HEK293 (cell line): ENCODE data around the gene GABBR2.

Experiments used
- PRDM1 ChIP-seq: fragments of 450-650 bp; formaldehyde crosslinking; IDR thresholded peaks from 2 replicates; pipeline ENCODE4; 2016; ENCODE audit warnings: missing biosample characterization, missing genetic modification characterization
- YY1 ChIP-seq: fragments of 450-650 bp; formaldehyde crosslinking; IDR thresholded peaks from 2 replicates; pipeline ENCODE4 v1.5.1; 2018; ENCODE audit warnings: missing biosample characterization, missing genetic modification characterization
- ZNF248 ChIP-seq: fragments of 450-650 bp; formaldehyde crosslinking; IDR thresholded peaks from 2 replicates; pipeline ENCODE4 v1.5.1; 2017; ENCODE audit warnings: missing biosample characterization, missing genetic modification characterization
- TF ChIP-seq, protein P1 (sequence below): fragments of 450-650 bp; formaldehyde crosslinking; IDR thresholded peaks from 2 replicates; pipeline ENCODE4 v1.5.1; 2016; ENCODE audit warnings: missing biosample characterization, missing genetic modification characterization
- TF ChIP-seq, protein P2 (sequence below): fragments of 450-650 bp; formaldehyde crosslinking; IDR thresholded peaks from 2 replicates; pipeline ENCODE4 v1.5.1; 2016; ENCODE audit warnings: missing biosample characterization, missing genetic modification characterization
- TF ChIP-seq, protein P3 (sequence below): fragments of 450-650 bp; formaldehyde crosslinking; IDR thresholded peaks from 2 replicates; pipeline ENCODE4 v1.5.1; 2017; ENCODE audit warnings: missing biosample characterization, missing genetic modification characterization
- TF ChIP-seq, protein P4 (sequence below): fragments of 450-650 bp; formaldehyde crosslinking; IDR thresholded peaks from 2 replicates; pipeline ENCODE4 v1.5.1; 2016; ENCODE audit warnings: missing biosample characterization, missing genetic modification characterization, low read depth

DNA sequence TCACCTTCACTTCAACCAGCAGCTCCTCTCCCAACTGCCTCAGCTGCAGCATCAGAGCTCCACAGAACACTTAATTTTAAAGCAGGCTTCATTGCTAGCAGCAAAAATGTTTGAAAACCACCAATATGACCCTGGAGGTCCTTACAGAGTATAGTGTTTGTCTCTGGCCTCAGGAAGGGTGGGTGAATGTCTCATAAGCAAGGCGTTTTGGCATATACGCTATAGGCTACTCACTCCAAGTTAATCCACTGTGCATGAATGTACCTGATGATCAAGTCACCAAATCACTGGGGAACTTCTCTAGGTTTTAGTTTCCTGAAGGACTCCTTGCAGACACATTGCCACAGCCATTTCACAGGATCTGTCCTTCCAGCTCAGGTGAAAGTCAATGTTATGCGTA is 125.3 kb downstream of the GABBR2 start:
- TF ChIP-seq, protein P1, sequence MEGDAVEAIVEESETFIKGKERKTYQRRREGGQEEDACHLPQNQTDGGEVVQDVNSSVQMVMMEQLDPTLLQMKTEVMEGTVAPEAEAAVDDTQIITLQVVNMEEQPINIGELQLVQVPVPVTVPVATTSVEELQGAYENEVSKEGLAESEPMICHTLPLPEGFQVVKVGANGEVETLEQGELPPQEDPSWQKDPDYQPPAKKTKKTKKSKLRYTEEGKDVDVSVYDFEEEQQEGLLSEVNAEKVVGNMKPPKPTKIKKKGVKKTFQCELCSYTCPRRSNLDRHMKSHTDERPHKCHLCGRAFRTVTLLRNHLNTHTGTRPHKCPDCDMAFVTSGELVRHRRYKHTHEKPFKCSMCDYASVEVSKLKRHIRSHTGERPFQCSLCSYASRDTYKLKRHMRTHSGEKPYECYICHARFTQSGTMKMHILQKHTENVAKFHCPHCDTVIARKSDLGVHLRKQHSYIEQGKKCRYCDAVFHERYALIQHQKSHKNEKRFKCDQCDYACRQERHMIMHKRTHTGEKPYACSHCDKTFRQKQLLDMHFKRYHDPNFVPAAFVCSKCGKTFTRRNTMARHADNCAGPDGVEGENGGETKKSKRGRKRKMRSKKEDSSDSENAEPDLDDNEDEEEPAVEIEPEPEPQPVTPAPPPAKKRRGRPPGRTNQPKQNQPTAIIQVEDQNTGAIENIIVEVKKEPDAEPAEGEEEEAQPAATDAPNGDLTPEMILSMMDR (tag by site-specific recombination) = no peak
- TF ChIP-seq, protein P2, sequence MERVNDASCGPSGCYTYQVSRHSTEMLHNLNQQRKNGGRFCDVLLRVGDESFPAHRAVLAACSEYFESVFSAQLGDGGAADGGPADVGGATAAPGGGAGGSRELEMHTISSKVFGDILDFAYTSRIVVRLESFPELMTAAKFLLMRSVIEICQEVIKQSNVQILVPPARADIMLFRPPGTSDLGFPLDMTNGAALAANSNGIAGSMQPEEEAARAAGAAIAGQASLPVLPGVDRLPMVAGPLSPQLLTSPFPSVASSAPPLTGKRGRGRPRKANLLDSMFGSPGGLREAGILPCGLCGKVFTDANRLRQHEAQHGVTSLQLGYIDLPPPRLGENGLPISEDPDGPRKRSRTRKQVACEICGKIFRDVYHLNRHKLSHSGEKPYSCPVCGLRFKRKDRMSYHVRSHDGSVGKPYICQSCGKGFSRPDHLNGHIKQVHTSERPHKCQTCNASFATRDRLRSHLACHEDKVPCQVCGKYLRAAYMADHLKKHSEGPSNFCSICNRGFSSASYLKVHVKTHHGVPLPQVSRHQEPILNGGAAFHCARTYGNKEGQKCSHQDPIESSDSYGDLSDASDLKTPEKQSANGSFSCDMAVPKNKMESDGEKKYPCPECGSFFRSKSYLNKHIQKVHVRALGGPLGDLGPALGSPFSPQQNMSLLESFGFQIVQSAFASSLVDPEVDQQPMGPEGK = no peak
- TF ChIP-seq, protein P3, sequence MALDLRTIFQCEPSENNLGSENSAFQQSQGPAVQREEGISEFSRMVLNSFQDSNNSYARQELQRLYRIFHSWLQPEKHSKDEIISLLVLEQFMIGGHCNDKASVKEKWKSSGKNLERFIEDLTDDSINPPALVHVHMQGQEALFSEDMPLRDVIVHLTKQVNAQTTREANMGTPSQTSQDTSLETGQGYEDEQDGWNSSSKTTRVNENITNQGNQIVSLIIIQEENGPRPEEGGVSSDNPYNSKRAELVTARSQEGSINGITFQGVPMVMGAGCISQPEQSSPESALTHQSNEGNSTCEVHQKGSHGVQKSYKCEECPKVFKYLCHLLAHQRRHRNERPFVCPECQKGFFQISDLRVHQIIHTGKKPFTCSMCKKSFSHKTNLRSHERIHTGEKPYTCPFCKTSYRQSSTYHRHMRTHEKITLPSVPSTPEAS (tag by site-specific recombination) = no peak
- TF ChIP-seq, protein P4, sequence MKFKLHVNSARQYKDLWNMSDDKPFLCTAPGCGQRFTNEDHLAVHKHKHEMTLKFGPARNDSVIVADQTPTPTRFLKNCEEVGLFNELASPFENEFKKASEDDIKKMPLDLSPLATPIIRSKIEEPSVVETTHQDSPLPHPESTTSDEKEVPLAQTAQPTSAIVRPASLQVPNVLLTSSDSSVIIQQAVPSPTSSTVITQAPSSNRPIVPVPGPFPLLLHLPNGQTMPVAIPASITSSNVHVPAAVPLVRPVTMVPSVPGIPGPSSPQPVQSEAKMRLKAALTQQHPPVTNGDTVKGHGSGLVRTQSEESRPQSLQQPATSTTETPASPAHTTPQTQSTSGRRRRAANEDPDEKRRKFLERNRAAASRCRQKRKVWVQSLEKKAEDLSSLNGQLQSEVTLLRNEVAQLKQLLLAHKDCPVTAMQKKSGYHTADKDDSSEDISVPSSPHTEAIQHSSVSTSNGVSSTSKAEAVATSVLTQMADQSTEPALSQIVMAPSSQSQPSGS (tag by site-specific recombination) = no peak
- no peak for TF ChIP-seq YY1
- no peak for TF ChIP-seq PRDM1 (tag by site-specific recombination)
- no peak for TF ChIP-seq ZNF248 (tag by site-specific recombination)
